Measurements from ENCODE around the gene RLBP1. TPM values are rescaled to one million over a fixed set of nuclear protein-coding genes. Genes with fewer than 3 reads are reported as not detected.

Gene RLBP1
- total RNA-seq = not detected in 2 replicates

DNA sequence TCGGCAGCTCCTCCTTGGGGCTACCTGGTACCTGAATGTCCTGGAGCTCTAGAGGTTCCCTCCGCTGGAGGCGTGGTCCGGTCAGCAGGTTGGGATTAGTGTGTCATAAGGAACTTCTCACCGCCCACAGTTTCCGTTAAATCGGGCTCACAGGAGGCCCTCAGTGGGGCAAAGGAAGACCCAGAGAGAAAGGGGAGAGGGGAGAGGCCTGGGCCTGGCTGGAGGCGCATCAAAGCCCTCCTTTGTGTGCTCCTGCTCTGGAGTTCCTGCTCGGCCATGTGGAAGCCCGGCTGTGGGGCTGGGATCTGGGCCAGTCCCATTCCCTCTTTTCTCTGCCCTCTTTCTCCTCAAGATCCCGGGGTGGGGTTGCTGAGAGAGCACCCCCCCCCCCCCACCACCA lies at the start of gene RLBP1:
RLBP1 (minus strand) TSS at position 37 of the 400 bp plus-strand sequence. CDS start 2,604 bp downstream, outside the sequence.

DNA sequence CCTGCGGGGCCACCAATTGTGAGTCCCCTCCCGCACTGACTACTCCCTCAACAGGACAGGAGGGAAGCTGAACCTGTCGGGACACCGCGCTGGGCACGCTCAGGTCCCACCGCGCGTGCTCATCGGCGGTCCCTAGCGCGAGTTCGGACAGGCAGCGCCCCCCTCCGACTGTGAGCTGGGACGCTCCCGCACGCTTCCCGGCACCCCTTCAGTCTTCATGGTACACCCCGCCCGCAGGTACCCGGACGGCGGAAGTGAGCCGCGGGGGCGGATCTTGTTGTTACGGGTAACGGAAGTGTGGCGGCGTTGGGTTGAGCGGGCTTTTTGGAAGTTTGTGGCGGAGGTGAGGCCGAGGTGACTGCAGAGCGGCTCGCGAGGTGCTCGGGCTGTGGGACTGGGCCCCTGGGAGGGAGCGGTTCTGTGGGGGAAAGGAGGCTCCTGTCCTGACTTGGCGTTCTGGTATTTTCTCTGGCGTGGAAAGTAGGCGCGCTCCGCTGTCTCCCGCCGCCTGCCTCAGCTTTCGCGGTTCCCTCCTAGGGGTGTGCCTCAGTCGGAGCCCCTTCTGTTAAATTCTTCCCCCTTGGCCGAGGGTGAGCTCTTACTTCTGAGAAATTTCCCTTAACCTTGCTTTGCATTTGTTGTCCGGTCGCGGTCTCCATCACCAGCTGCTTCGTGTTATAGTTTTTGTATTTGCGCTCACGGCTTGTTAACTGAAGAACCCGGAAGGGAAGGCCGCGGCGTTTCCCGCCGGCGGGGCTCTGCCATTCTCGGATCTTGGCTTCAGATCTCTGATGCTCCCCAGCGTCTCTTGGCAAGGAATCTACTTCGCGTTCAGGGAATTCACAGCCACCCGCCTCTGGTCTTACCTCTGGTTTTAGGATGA lies 22.6 kb upstream of the RLBP1 start, which contains the start of gene FANCI:
FANCI (plus strand) TSS at position 289 of the 883 bp plus-strand sequence. CDS start 3,669 bp downstream, outside the sequence.

Other genes starting within 250 kb of the RLBP1 start
- gene ABHD2, start 133.1 kb downstream of the RLBP1 start, total RNA-seq = 37.4 and 47.3 TPM in 2 replicates
- 5.5 and 18.1 TPM in 2 replicates for gene FANCI, start 22.4 kb upstream of the RLBP1 start, total RNA-seq
- gene POLG, start 113.2 kb upstream of the RLBP1 start, total RNA-seq = 64.4 and 65.2 TPM in 2 replicates